Neuronal stem cell (in vitro differentiated cells): ENCODE data around the gene AGXT.

Source experiments
- DNase-seq: peaks from one replicate; pipeline ENCODE4 v3.0.0-alpha.2; 2013; ENCODE audit warnings: low spot score
- H2AFZ ChIP-seq: one replicate; pipeline ENCODE4 v1.6.1; 2013; ENCODE audit warnings: mild to moderate bottlenecking, low read length, inconsistent platforms
- H2AK5ac ChIP-seq: 2 replicates; pipeline ENCODE4 v1.6.1; 2013; ENCODE audit warnings: low read depth, mild to moderate bottlenecking, inconsistent platforms, low read length, moderate library complexity, mixed read lengths
- H2BK120ac ChIP-seq: 2 replicates; pipeline ENCODE4 v1.6.1; 2013; ENCODE audit warnings: low read depth, mild to moderate bottlenecking, inconsistent platforms, low read length, moderate library complexity, mixed read lengths
- H2BK12ac ChIP-seq: one replicate; pipeline ENCODE4 v1.6.1; 2013; ENCODE audit warnings: low read length, inconsistent platforms
- H2BK15ac ChIP-seq: 2 replicates; pipeline ENCODE4 v1.6.1; 2013; ENCODE audit warnings: mild to moderate bottlenecking, low read length, inconsistent platforms, mixed read lengths
- H2BK5ac ChIP-seq: one replicate; pipeline ENCODE4 v1.6.1; 2013; ENCODE audit warnings: inconsistent platforms, mild to moderate bottlenecking, low read length, moderate library complexity
- H3K14ac ChIP-seq: one replicate; pipeline ENCODE4 v1.6.1; 2013; ENCODE audit warnings: low read length, inconsistent platforms
- H3K18ac ChIP-seq: 2 replicates; pipeline ENCODE4 v1.6.1; 2013; ENCODE audit warnings: low read length, inconsistent platforms
- H3K23ac ChIP-seq: 2 replicates; pipeline ENCODE4 v1.6.1; 2013; ENCODE audit warnings: low read depth, mild to moderate bottlenecking, mixed read lengths, low read length, inconsistent platforms; ENCODE audit not compliant: poor library complexity
- H3K27ac ChIP-seq: replicated peaks from 3 replicates; pipeline ENCODE4 v1.5.1; 2013; ENCODE audit warnings: low read length, inconsistent platforms
- H3K27me3 ChIP-seq, 3 experiments: 2 replicates each; pipeline ENCODE4 v1.6.1; 2013; ENCODE audit warnings: low read length in 3 of 3, mild to moderate bottlenecking in 2 of 3, inconsistent platforms in 1 of 3, low read depth in 1 of 3, mixed read lengths in 1 of 3, moderate library complexity in 1 of 3; ENCODE audit not compliant: control insufficient read depth in 3 of 3, insufficient read depth in 3 of 3
- H3K36me3 ChIP-seq, 2 donors: replicated peaks in 1 of 2; 2 replicates each; pipeline ENCODE4 v1.6.1; 2013; ENCODE audit warnings: low read length in 2 of 2; ENCODE audit not compliant: control insufficient read depth in 2 of 2, insufficient read depth in 2 of 2
- H3K4ac ChIP-seq: 2 replicates; pipeline ENCODE4 v1.6.1; 2013; ENCODE audit warnings: inconsistent platforms, mild to moderate bottlenecking, low read length, moderate library complexity
- H3K4me1 ChIP-seq, 2 donors: 1 replicate in 1 of 2; 2 replicates in 1 of 2; pipeline ENCODE4 v1.6.1; 2013; ENCODE audit warnings: low read length in 2 of 2, low read depth in 1 of 2; ENCODE audit not compliant: control insufficient read depth in 2 of 2, insufficient read depth in 1 of 2
- H3K4me2 ChIP-seq: one replicate; pipeline ENCODE4 v1.6.1; 2013; ENCODE audit warnings: mild to moderate bottlenecking, low read length, inconsistent platforms; ENCODE audit not compliant: insufficient read depth, poor library complexity, severe bottlenecking
- H3K4me3 ChIP-seq, 2 donors: 2 replicates each; pipeline ENCODE4 v1.5.1; 2013; ENCODE audit warnings: low read length in 2 of 2, mild to moderate bottlenecking in 2 of 2, inconsistent platforms in 1 of 2, moderate library complexity in 1 of 2
- H3K79me1 ChIP-seq: one replicate; pipeline ENCODE4 v1.6.1; 2013; ENCODE audit warnings: low read depth, mild to moderate bottlenecking, inconsistent platforms, low read length, moderate library complexity
- H3K9ac ChIP-seq: one replicate; pipeline ENCODE4 v1.6.1; 2013; ENCODE audit warnings: mild to moderate bottlenecking, low read depth, low read length, inconsistent platforms; ENCODE audit not compliant: poor library complexity
- H3K9me3 ChIP-seq, 2 donors: replicated peaks in 1 of 2; 2 replicates each; pipeline versions ENCODE3 to v1.6.1; 2013; ENCODE audit warnings: low read length in 2 of 2, mild to moderate bottlenecking in 2 of 2, inconsistent platforms in 1 of 2, low read depth in 1 of 2, mixed read lengths in 1 of 2, moderate library complexity in 1 of 2; ENCODE audit not compliant: control insufficient read depth in 2 of 2, insufficient read depth in 1 of 2
- H4K8ac ChIP-seq: one replicate; pipeline ENCODE4 v1.6.1; 2013; ENCODE audit warnings: low read depth, mild to moderate bottlenecking, inconsistent platforms, low read length, moderate library complexity
- H4K91ac ChIP-seq: one replicate; pipeline ENCODE4 v1.6.1; 2013; ENCODE audit warnings: low read length, low read depth, mild to moderate bottlenecking, inconsistent platforms; ENCODE audit not compliant: poor library complexity
- WGBS, 2 donors: extraction: QIAGEN DNeasy Blood & Tissue Kit; methylation state at CpG; one replicate each; pipeline ENCODE4 v1.1.7; 2013; ENCODE audit warnings: missing lambda C conversion rate in 2 of 2, mixed read lengths in 1 of 2; ENCODE audit not compliant: insufficient read length in 2 of 2, insufficient replicate concordance in 1 of 2; ENCODE audit errors: extremely low coverage in 2 of 2; 5-methylcytosine and 5-hydroxymethylcytosine counted together

AGXT gene

DNA sequence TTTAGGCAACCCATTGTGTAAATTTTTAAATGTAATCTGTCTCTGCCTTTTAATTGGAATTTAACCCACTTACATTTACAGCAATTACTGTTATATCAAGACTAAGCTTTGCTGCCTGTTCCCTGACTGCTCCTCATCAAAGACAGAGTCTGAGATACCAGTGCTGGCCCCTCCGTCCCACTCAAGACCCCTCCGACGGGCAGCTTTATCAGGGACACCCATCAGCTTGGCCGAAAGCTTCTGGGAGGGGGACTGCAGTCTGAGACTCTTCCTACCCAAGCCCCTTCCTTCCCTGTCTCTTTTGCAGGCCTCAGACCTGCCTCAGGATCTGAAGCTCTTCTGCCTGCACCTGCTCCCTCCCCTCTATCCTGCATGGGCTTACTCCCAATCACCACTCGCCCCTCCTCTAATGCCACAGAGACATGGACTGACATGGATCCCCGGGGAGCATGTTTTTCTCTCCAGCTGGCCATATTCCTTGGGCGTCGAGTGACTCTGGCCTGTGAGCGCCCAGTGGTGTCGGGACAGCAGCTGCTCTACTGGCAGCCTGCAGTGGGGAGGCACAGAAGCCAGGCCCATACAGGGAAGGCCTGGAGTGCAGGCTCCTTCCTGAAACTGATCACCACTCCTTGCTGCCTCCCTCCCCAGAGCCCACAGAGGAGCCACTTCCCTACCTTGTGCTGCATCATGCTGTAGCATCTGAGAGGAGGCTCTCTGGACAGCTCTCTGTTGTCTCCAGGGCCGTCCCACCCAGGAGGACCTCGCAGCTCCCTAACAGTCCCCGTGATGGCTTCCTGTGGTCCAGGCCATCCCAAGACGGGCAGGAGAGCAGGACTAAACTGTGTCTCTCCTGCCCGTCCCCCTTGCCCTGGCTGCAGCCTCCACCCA lies 44.9 kb upstream of the AGXT start:
- no peak overlapping the region for H3K9ac ChIP-seq
- no peak overlapping the region for H3K14ac ChIP-seq
- peak overlapping the region; percentile 20 for H2AFZ ChIP-seq
- no peak overlapping the region for H2BK120ac ChIP-seq
- peak overlapping the region; percentile 32 for H2AK5ac ChIP-seq
- H3K4me3 ChIP-seq = no peak overlapping the region
- peak overlapping the region; percentile 42 for H4K91ac ChIP-seq
- H2BK12ac ChIP-seq = peak overlapping the region; percentile 49
- H3K27me3 ChIP-seq = peaks cover 3 to 43% (median 5%) of the 10 kb centered on the region in 3 experiments
- H3K36me3 ChIP-seq = no peaks in the 10 kb centered on the region
- no peak overlapping the region for H4K8ac ChIP-seq
- peaks cover 2 to 8% of the 10 kb centered on the region in 2 donors for H3K4me1 ChIP-seq
- H3K23ac ChIP-seq = no peak overlapping the region
- H3K79me1 ChIP-seq = peaks cover 3% of the 10 kb centered on the region
- WGBS, 2 donors = no CpG with 5 or more reads among the region's 15 CpGs
- H3K4ac ChIP-seq = peak overlapping the region; percentile 37
- DNase-seq = no peak
- no peak overlapping the region for H2BK5ac ChIP-seq
- peak overlapping the region; percentile 5 for H3K18ac ChIP-seq
- H3K27ac ChIP-seq = no peak overlapping the region
- peak overlapping the region; percentile 21 for H2BK15ac ChIP-seq
- H3K4me2 ChIP-seq = no peak overlapping the region
- H3K9me3 ChIP-seq = peaks cover 0 to 12% of the 10 kb centered on the region in 2 donors

- Histone ChIP-seq H3K14ac (no peak overlapping the region), H2BK12ac (no peak overlapping the region), H3K4me1 (peaks cover 2 to 8% of the 10 kb centered on the region in 2 donors), H3K4ac (no peak overlapping the region), H2BK5ac (no peak overlapping the region), H3K18ac (no peak overlapping the region), H4K91ac (no peak overlapping the region), H3K4me3 (no peak overlapping the region), H2BK120ac (no peak overlapping the region), H3K27me3 (peaks cover 3 to 55% (median 10%) of the 10 kb centered on the region in 3 experiments), H3K36me3 (no peaks in the 10 kb centered on the region), H3K9me3 (peaks cover 0 to 12% of the 10 kb centered on the region in 2 donors), H3K79me1 (no peaks in the 10 kb centered on the region), H3K27ac (no peak overlapping the region), H2AFZ (no peak overlapping the region), H3K9ac (no peak overlapping the region), H4K8ac (no peak overlapping the region), H3K4me2 (no peak overlapping the region), H3K23ac (no peak overlapping the region), H2AK5ac (no peak overlapping the region), H2BK15ac (no peak overlapping the region)
- WGBS, 2 donors = no CpG with 5 or more reads among the region's 4 CpGs
- no peak for DNase-seq
Measured at GRCh38 chr2:240825476-240825875, 43.1 kb upstream of the AGXT start.

- Histone ChIP-seq H3K14ac (peak overlapping the region; percentile 96), H2BK12ac (no peak overlapping the region), H3K4me1 (peaks cover 8 to 15% of the 10 kb centered on the region in 2 donors), H2BK120ac (no peak overlapping the region), H3K36me3 (no peaks in the 10 kb centered on the region), H2AFZ (peak overlapping the region; percentile 86), H3K18ac (peak overlapping the region; percentile 92), H3K9me3 (peaks cover 0 to 3% of the 10 kb centered on the region in 2 donors), H3K9ac (no peak overlapping the region), H3K79me1 (peaks cover 2% of the 10 kb centered on the region), H4K8ac (peak overlapping the region; percentile 86), H3K4me3 (peak overlapping the region; percentile 30 to 39), H2BK15ac (peak overlapping the region; percentile 94), H3K23ac (no peak overlapping the region), H3K4ac (no peak overlapping the region), H4K91ac (no peak overlapping the region), H3K4me2 (peak overlapping the region; percentile 78), H3K27me3 (peaks cover 3 to 41% (median 13%) of the 10 kb centered on the region in 3 experiments), H2AK5ac (peak overlapping the region; percentile 90), H3K27ac (no peak overlapping the region), H2BK5ac (no peak overlapping the region)
- no peak for DNase-seq
- no CpG with 5 or more reads among the region's 27 CpGs for WGBS, 2 donors
Measured at GRCh38 chr2:240831594-240832204, 36.9 kb upstream of the AGXT start.

GRCh38 chr2:240832205-240832727 lies 36.4 kb upstream of the AGXT start:
- Histone ChIP-seq H3K4ac (no peak overlapping the region), H4K91ac (no peak overlapping the region), H3K27ac (no peak overlapping the region), H3K27me3 (peaks cover 3 to 47% (median 13%) of the 10 kb centered on the region in 3 experiments), H3K4me3 (peak overlapping the region; percentile 30 to 39), H4K8ac (no peak overlapping the region), H3K36me3 (no peaks in the 10 kb centered on the region), H2BK5ac (peak overlapping the region; percentile 49), H3K18ac (no peak overlapping the region), H2BK120ac (no peak overlapping the region), H3K14ac (no peak overlapping the region), H2BK12ac (no peak overlapping the region), H2AFZ (peak overlapping the region; percentile 86), H3K4me2 (peak overlapping the region; percentile 78), H3K4me1 (peaks cover 8 to 15% of the 10 kb centered on the region in 2 donors), H2BK15ac (no peak overlapping the region), H3K9ac (peak overlapping the region; percentile 12), H3K79me1 (peaks cover 2% of the 10 kb centered on the region), H2AK5ac (no peak overlapping the region), H3K9me3 (no peaks in the 10 kb centered on the region), H3K23ac (no peak overlapping the region)
- no CpG with 5 or more reads among the region's 54 CpGs for WGBS, 2 donors
- peak; percentile 97 for DNase-seq
